BE2C (cell line): Measurements from ENCODE around the gene FBRSL1.

Experiments
- DNase-seq: peaks from one replicate; pipeline ENCODE4 v3.0.0-alpha.2; 2020
- H3K27me3 ChIP-seq: fragments of 250-450 bp; sonication (Bioruptor Pico); 2 replicates; pipeline ENCODE4 v1.5.1; 2020; ENCODE audit warnings: mild to moderate bottlenecking
- H3K36me3 ChIP-seq: fragments of 250-450 bp; sonication (Bioruptor Pico); 2 replicates; pipeline ENCODE4 v1.5.1; 2020; ENCODE audit warnings: mild to moderate bottlenecking
- H3K4me1 ChIP-seq: fragments of 250-450 bp; sonication (Bioruptor Pico); 2 replicates; pipeline ENCODE4 v1.5.1; 2020
- H3K4me3 ChIP-seq: 2 replicates; pipeline ENCODE4 v1.5.1; 2011; ENCODE audit warnings: low read depth, low read length
- H3K9me3 ChIP-seq: fragments of 250-450 bp; sonication (Bioruptor Pico); 2 replicates; pipeline ENCODE4 v1.5.1; 2020
- CTCF ChIP-seq: IDR thresholded peaks from 2 replicates; pipeline ENCODE4 v1.5.1; 2012; ENCODE audit warnings: mild to moderate bottlenecking, low read depth, low read length

Gene FBRSL1

GRCh38 chr12:132501204-132501940 is 11.4 kb downstream of the FBRSL1 start:
- no peak for DNase-seq
- H3K4me3 ChIP-seq, result no peak overlapping the region
- no peak for TF ChIP-seq CTCF
- H3K27me3 ChIP-seq, result no peaks in the 10 kb centered on the region
- peaks cover 18% of the 10 kb centered on the region for H3K4me1 ChIP-seq
- no peaks in the 10 kb centered on the region for H3K9me3 ChIP-seq
- no peaks in the 10 kb centered on the region for H3K36me3 ChIP-seq

GRCh38 chr12:132502149-132502881 is 12.4 kb downstream of the FBRSL1 start:
- no peaks in the 10 kb centered on the region for H3K36me3 ChIP-seq

GRCh38 chr12:132502882-132503193 is 12.9 kb downstream of the FBRSL1 start:
- peaks cover 28% of the 10 kb centered on the region for H3K4me1 ChIP-seq
- TF ChIP-seq CTCF, result no peak
- DNase-seq, result no peak
- H3K4me3 ChIP-seq, result no peak overlapping the region
- H3K9me3 ChIP-seq, result no peaks in the 10 kb centered on the region
- no peaks in the 10 kb centered on the region for H3K27me3 ChIP-seq
- H3K36me3 ChIP-seq, result peaks cover under 1% of the 10 kb centered on the region

More at GRCh38 chr12:132502149-132502881, 12.4 kb downstream of the FBRSL1 start:
- Histone ChIP-seq H3K4me3 (no peak overlapping the region), H3K4me1 (peaks cover 28% of the 10 kb centered on the region), H3K9me3 (no peaks in the 10 kb centered on the region), H3K27me3 (no peaks in the 10 kb centered on the region)
- no peak for TF ChIP-seq CTCF
- DNase-seq, result no peak

- H3K9me3 ChIP-seq, result no peaks in the 10 kb centered on the region
- no peak for DNase-seq
- no peaks in the 10 kb centered on the region for H3K27me3 ChIP-seq
- no peak for TF ChIP-seq CTCF
- no peak overlapping the region for H3K4me3 ChIP-seq
- peaks cover 28% of the 10 kb centered on the region for H3K4me1 ChIP-seq
- peaks cover 9% of the 10 kb centered on the region for H3K36me3 ChIP-seq
Measured at GRCh38 chr12:132503618-132504204, 13.8 kb downstream of the FBRSL1 start.

GRCh38 chr12:132505105-132505851 is 15.3 kb downstream of the FBRSL1 start:
- Histone ChIP-seq H3K9me3 (no peaks in the 10 kb centered on the region), H3K36me3 (peaks cover 15% of the 10 kb centered on the region), H3K4me1 (peaks cover 28% of the 10 kb centered on the region), H3K4me3 (no peak overlapping the region), H3K27me3 (no peaks in the 10 kb centered on the region)
- no peak for TF ChIP-seq CTCF
- no peak for DNase-seq
